ENCODE measurements around the gene MAPRE2.
"Not testable (repeated sequence)": the region's sequence is repeated elsewhere in the genome, so short reads cannot be mapped to it uniquely, and the experiment has no call there.

Gene MAPRE2

DNA sequence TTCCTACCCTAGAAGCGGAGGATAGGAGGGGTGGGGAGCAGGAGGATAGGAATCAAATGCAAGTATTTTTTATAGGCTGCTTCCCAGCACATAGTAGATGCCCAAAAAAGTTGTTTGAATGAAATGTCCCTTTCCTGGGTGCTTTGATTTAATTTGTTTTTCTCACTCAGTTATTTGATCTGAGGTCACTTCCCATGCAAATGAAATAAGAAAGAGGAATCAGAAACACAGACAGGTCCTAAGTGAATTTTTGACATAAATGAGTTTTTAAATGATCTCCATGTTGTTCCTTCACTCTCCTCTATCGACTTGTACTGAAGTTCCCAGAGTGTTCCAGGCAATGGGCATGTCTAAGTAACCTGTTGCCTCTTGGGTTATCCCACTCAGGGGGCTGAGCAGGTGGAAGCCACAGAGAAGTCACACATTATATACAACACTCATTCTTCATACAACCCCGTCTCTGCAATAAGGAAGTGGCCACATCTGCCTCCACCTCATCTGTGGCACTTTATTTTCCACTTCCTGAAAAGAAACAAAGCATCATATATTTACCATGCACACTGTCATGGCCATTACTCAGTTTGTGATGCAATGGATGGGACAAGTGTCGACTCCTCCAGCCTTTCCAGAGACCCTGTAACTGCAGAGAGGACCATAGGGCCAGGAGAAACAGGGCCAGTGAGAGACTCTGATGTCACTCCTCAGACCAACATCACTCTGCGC, 117.7 kb downstream of the MAPRE2 start:
- DNase-seq: no peak

DNA sequence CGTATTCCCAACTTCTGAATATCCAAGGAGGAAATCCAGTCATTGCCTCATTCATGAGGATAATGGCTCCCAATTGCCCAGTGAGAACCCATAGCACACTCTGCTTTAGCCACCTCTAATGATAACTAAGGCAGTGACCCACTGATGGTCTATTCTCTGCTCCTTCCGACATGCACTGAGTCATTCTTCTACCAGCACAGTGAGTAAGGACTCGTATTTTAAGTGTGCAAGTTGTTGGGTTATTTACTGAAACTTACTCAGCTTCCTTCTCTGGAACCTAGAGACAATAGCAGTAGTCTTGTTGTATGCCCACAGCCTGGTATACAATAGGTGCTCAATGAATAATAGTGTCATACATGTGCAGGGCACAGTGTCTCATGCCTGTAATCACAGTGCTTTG, 118.6 kb downstream of the MAPRE2 start:
- DNase-seq: no peak

DNA sequence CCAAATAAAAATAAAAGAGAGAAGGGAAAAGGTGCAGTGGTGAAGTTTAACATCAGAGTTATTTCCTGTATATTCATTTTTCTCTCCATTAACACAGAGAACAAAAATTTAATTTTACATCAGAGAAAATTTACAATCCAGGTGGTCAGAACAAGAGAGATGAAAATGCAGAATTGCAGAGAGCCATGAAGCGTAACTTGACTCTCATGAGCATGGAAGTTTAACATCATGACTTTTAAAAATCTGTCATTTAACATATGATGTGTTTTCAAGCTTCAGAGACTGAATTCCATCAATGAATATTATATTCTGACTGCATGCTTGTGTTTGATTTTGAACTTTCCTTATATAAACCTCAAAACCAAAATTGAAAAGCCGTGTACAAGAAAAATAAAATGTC, 120.3 kb downstream of the MAPRE2 start:
- DNase-seq: no peak

DNA sequence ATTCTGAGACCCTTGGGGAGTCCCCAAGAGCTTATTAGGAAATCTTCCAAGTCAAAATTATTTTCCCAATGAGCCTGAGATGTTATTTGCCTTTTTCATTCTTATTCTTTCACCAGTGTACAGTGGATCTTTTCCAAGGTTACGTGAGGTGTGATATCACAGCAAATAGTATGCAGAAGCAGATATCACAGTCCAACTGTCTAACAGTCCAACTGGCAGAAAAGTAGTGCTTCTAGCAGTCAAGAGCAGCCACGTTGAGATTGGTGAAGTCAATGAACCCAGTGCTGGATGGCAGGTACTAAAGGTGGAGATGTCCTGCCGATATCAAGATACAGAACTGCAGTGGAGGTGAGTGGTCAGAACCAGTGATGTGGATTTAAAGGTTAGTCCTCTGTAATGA, 120.7 kb downstream of the MAPRE2 start:
- DNase-seq: no peak

DNA sequence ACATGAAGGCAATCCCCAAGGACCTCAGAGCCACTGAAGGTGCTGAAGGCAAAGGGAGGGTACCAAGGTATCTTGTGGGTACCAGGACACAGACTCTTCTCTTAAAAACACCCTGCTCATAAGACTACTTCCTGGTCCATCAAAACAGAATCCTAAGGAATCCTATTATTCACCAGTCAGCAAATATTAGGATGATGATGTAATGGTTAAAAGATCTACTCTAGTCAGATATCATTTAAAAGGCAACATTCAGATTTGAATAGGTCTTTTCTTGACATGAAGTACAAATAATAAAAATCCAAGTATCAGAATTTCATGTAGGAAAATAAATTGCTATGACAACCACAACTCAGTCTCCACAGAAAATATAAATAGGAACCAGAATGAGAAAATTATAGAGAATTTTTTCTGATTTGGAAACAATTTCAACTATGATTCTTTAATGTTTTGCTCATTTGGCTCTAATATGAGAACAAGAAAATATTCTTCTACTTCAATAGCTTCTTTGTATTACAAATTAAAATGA, 121.9 kb downstream of the MAPRE2 start:
- no peak for DNase-seq

DNA sequence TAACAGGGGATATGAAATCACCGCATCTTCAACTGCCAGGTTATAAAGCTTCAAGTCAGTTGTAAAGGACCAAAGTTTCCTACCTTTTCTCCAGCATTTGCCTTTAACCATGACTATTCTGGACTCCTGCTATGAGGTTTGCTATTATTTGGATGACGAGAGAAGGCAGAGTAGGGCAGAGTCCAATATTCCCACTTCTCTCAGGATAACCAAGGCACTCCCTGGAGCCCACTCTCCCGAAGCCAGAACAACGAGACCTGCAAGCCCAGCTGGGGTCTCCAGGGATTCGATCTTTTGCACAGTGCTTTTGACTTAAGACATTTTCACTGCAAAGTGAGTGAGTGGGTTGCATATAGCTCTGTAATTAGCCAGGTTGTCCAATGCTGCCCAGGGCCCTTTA, 122.5 kb downstream of the MAPRE2 start:
- no peak for DNase-seq

DNA sequence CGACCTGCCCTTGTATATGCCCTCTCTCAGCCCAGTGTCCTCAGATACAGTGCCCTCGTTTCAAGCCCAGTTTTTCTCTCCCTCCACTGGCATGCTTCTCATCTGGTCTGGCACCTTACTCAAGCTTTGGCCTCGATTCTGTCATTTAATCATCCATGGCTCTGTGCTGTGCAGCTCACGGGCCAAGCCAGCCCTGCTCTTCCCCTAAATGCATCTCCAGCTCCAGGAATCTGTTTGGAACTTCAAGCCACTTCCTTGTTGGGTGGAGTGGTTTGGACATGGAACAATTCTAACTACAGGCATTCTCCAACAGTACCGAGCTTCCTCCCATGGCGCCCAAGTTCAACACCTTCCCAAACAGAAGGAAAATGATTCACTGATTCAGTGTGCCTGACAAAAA, 122.9 kb downstream of the MAPRE2 start:
- no peak for DNase-seq

DNA sequence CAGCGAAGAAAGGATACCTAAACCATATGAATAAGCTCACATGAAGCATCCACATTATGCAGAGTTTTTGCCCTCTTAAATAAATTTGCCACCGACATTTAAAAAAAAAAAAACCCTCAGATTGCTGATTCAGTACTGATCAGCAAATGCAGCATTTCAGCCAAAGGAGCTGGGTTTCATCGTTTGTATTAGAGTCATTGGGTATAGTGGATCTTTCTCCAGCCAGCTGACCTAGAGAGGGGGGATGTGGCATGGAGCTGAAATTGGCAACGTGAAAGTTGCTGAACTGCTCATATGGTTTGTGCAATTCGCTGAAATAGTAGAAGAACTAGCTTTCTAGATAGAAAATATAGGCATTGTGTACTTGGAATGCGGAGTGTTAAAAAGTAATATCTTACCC, 126.1 kb downstream of the MAPRE2 start:
- no peak for DNase-seq

DNA sequence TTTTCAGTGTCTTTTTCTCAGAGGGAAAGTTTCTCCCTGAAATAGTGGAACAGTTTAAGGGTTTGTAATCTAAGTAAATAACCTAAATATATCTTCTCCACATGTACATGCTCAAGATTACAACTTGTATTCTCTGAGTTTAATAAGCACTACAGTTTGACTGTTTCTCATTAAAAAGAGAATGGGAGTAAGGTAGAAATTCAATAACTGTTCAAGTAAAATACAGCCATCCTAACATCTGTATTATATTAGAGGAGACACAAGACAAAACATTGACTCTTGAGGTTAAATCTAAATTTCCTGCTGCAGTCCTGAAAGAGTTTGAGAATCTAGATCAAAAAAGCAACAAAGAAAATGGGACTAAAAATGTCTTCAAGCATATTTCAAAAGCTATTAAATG, 126.6 kb downstream of the MAPRE2 start:
- no peak for DNase-seq

DNA sequence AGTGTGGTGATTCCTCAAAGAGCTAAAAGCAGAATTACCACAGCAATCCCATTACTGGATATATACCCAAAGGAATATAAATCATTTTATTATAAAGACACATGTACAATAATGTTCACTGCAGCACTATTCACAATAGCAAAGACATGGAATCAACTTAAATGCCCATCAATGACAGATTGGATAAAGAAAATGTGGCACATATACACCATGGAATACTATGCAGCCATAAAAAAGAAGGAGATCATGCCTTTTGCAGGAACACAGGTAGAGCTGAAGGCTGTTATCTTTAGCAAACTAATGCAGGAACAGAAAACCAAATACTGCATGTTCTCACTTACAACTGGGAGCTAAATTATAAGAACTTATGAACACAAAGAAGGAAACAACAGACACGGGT, 129.1 kb downstream of the MAPRE2 start:
- DNase-seq: not testable (repeated sequence)

DNA sequence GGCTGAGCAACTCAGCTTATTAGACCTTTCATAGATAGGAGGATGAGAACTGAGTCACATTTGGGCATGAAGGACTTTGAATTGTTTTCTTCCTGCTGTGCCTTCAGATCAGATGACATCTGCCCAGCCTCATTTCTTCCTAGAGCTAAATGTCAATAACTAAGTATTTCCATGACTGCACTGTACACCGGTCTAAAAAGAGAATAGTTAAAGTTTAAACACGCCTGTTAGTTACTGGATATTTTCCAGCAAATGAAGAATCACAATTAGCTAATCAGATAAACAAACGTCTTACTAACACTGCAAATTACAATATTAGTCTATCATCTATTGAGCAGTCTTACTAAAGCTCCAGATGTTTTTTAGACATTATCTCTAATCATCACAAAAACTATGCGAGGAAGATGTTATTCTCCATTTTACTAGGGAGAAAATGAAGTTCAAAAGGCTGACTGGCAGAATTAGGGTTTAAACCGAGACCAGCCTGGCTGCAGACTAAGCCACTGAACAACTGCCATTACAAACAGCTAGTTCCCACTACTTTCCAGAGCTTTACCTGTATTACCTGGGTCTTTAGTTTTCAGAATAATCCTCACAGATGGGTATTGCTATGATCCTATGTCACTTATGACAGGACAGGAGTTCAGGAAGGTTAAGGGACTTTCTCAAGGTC, 130.2 kb downstream of the MAPRE2 start:
- no peak for DNase-seq

DNA sequence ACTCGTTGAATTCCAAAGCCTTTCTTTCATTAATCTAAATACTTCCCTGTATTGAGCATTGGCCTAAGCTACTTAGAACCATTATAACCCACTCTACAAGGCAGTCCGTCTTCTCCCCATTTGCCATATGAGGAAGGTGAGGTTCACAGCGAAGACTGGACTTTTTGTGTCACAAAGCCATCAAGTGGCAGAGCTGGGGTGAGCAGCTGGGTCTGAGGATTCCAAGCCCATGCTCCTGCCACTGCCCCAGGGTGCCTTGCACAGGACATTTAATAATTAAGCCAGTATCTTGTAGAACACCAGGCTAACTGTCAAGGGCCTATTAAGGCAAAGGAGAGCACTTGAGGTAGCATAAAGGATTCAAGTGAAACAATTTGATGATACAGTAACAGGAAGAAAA, 130.8 kb downstream of the MAPRE2 start:
- DNase-seq: no peak

DNA sequence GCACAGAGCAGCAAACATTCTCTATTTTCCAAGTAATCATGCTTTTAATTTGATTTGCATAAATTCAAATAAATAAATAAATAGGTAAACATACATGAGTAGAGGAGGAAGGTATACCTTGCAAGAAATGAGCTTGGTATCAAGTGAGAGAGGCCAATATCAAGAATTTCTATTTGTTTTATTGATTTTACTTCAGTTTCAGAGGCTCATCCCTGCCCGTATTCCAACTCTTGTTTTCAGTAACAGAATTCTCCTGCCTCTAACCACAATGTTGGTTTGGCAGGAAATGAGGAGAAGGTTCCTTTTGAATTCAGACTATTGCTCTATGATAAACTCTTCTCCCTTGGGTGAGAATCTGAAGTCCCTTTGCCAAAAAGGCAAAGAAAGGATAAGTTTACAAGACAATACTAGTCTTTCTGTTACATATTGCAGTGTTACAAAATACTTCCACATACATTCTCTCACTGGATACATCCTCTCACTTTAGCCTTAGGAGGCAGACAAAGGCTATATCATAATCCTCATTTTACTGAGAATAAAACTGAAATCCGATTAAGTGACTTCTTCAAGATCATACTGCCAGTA, 131.3 kb downstream of the MAPRE2 start:
- no peak for DNase-seq

DNA sequence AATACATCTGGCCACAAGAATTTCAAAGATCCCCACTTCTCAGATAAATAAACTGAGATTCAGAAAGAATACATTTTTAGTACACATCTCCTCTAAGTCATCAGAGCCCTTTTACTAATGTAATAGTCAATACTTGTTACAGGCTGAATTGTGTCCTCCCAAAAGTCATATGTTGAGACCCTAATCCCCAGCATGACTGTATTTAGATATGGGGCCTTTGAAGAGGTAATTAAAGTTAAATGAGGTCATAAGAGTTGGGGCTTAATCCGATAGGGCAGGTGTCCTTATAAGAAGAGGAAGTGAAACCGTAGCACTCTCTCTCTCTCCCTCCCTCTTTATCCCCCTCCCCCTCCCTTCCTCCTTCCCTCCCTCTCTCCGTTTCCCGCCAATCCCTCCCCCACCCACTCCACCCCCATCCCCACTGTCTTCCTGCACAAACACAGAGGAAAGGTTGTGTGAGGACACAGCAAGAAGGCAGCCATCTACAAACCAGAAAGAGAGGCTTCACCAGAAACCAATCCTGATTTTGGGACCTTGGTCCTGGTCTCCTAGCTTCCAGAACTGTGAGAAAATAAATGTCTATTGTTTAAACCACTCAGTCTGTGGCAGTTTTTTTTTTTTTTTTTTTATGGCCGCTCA, 133.0 kb downstream of the MAPRE2 start:
- no peak for DNase-seq

DNA sequence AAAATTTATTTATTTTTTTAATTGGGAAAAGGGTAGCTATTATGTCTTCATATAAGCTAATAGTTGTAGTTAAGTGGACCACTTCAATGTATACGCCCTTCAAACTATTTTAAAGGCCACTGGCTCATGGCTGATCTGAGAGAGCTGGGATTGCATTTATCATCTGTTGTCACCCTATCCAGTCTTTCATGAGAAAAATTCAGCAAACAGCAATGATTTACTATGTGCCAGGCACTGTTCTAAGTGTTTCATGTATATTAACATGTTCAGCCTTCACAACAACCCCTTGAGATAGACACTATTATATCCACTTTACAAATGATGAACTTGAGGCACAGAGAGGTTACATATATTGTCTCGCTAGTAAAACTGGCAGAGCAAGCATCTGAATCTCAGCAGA, 133.5 kb downstream of the MAPRE2 start:
- DNase-seq: no peak

DNA sequence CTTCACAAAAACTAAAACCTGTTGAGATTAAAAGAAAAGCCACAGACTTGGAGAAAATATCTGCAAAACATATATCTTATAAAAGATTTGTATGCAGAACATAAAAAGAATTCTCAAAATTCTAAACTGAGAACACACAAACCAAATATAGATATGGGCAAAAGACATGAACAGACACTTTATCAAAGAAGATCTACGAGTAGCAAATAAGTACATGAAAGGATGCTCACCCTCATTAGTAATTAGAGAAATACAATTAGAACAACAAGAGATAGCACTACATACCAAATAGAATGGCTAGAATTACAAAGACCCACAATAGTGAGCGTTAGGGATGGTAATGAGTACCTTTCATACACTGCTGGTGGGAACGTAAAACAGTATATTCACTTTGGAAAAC, 135.7 kb downstream of the MAPRE2 start:
- DNase-seq: no peak

DNA sequence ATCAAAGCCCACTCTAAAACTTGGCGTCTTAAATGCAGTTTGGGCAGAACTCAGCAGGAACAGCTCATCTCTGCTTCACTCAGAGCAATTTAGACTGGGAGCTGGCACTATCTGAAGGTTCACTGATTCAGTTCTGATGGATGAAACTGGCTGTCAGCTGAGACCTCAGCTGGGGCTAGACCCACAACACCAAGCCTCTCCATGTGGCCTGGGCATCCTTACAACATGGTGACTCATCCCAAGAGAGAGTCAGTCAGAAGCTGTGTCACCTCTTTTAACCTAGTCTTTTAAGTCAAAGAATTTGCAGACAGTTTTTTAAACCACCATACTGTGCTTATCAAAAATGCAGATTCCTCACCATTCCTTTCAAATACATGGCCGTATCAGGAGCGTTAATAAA, 137.0 kb downstream of the MAPRE2 start:
- DNase-seq: no peak

DNA sequence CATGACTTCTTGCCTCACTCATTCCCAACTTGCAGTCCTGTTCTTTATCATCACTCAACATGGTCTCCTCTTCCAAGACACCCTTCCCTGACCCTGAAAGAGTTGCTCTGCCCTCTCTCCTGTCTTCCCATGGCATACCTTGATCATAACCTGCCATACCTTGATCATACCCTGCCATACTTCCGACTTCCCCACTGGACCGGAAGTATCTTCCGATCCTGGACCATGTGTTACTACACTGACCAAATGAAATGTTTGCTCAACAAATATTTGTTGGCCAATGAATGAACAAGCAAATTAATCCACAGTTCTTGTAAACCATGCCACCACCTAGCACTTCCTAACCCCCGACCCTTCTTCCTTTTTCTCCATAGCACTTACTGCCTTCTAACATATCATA, 138.7 kb downstream of the MAPRE2 start:
- DNase-seq: no peak

DNA sequence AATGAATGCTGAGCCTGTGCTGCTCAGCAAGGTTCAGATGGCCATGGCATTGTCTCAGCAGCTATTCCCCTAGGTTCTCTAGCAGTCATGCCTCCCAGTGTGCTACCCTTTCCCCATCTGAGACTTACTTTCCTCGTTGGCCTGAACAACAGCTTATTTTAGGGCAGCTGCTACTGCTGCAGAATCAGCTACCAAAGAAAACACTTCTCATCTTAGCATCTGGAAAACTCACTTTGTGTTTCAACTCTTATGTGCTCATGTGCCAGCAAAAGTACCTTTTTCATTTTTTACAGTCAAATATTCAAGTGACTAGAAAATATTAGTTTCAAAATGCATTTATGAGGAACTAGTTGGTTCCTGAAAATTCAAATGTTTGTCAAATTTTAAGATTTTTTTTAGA, 139.2 kb downstream of the MAPRE2 start:
- DNase-seq: no peak

DNA sequence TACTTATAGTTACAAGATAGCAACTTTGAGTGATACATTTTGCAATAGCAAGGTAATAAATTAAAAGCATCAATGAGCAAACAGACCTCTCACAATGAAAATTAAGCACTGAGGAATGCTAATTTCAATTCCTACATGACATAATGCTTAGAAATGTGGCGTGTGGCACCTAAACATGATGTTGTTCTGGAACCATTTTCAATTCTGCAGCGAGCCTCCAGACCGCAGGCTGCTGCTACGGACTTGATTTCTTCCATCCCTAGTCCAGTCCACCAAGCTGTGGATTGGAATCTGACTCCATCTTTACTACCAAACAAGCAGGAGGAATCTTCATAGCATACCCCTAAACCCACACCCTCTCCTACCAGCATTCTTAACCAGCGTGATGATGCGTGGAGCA, 140.9 kb downstream of the MAPRE2 start:
- no peak for DNase-seq

DNA sequence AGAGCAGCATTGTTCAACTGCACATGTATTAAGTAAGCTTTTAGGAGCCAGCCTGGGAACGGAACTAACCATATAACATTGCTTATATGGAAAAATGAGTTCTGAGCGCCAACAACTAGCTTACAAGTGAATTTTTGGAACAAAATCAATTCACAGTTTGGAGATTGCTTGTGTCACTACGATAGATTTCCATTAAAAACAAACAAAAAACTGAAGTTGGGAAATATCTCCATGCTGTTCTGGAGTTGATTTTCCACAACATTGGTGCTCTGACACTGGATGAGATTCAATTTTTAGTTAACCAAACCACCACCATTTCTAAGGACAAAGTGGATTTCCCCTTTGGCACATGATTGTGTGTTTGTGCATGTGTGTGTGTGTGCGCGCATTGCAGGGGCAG, 142.7 kb downstream of the MAPRE2 start:
- DNase-seq: no peak

DNA sequence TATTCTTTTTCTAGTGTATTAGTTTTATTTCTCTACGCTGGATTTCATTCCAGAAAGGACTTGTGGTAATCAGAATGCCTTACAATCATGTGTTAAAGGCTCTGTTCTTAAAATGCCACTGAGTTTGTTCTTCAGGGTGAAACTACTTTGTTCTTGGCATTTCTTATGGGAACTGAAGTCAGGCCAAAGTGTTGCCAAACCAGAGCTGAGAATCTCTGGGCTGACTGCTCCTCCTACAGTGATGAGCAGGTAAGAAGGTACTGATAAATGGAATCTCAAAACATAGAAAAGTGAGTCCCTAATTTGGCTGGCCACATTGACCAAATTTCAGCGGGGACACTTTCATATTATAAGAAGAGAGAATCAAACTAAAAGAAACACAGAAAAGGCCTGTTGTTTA, 144.6 kb downstream of the MAPRE2 start:
- no peak for DNase-seq

DNA sequence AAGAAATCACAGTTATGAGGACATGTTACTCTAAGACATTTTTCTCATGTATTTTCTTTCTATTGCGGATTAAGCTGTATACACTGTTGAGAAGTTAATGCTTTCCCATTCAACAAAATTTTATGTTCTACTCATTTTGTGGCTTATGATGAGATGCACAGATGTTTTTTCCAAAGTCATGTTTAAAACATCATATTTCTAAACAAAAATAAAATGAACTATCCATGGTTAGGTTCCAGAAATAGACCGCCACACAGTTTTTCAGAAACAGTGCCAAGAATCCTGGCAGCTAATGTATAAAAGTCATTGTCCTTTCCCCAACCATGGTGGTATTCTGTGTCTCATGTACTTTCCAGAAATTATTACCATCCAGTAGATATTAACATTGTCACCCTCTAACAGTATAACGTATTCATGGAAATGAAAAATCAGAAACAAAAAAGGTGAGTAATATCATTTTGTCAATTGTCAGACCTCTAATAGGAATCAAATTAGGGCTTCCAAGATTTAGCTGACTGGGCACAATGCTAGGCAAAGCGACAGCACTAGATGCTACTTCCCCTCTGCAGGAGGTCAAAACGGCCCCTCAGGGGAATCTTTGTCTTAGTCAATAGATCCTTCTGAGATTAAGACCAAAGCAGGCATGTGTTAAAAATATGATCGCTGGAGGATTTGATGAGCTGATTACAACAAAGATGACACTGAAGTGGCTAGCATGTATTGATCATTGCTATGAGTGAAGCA, 145.2 kb downstream of the MAPRE2 start:
- DNase-seq: no peak
